ENCODE data around the gene DSCAM. TPM values are rescaled to one million over a fixed set of nuclear protein-coding genes. Genes with fewer than 3 reads are reported as not detected.

The DSCAM gene
- total RNA-seq, 4 donors from 2014 or later = not detected

DNA sequence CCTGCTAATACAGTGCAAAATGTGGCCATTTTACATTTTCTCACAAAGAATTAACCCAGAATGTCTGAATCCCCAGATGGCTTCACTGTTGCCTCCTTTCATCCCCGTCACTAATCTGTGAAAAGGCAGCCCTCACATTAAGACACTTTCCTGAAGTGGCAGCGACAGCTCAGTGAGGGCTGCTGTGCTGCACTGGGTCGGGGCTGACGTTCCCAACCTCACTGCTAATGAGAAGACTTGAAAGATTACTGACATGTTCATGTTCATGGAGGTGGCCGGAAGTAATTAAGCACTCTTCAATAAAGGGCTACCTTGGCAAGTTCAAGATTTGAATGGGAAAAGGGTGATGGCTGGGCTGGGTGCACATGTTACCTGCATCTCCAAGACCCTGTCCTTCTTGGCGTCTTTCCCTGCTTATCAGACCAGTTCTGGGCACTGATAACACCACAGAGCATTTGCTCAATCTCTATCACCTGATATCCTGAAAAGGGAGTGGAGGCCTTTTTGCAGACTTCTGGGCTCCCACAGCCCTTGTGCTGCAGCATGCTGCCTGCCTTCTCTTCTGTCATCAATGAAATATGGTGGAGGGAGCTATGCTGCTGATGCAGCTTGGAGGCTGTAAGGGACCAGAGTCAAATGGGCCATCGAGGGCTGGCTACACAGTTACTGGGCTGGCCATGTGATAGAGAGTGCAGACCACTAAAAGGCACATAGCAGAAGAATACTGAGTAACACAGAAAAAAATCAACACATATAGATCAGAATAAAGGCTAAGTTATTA lies 596.3 kb downstream of the DSCAM start:
- Histone ChIP-seq H3K27me3 (no peaks in the 10 kb centered on the region), H3K4me1 (peaks cover 0 to 9% (median 0%) of the 10 kb centered on the region in 3 donors), H3K4me3 (no peak overlapping the region), H3K36me3 (no peaks in the 10 kb centered on the region), H3K9me3 (peaks cover 0 to 10% (median 0%) of the 10 kb centered on the region in 3 donors), H3K27ac (no peak overlapping the region)
- no peak for ATAC-seq
- 81 to 83% methylated on average over 2 to 3 of the region's 7 CpGs for whole genome bisulfite sequencing, 2 donors (ENCODE audit: low coverage in 1 of 2)
- TF ChIP-seq POLR2AphosphoS5 (IDR thresholded peaks at IDR 0.05) (no peak), POLR2A (IDR thresholded peaks at IDR 0.05) (no peak), EP300 (IDR thresholded peaks at IDR 0.05) (no peak)
- TF ChIP-seq, protein P1, sequence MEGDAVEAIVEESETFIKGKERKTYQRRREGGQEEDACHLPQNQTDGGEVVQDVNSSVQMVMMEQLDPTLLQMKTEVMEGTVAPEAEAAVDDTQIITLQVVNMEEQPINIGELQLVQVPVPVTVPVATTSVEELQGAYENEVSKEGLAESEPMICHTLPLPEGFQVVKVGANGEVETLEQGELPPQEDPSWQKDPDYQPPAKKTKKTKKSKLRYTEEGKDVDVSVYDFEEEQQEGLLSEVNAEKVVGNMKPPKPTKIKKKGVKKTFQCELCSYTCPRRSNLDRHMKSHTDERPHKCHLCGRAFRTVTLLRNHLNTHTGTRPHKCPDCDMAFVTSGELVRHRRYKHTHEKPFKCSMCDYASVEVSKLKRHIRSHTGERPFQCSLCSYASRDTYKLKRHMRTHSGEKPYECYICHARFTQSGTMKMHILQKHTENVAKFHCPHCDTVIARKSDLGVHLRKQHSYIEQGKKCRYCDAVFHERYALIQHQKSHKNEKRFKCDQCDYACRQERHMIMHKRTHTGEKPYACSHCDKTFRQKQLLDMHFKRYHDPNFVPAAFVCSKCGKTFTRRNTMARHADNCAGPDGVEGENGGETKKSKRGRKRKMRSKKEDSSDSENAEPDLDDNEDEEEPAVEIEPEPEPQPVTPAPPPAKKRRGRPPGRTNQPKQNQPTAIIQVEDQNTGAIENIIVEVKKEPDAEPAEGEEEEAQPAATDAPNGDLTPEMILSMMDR (IDR thresholded peaks at IDR 0.05) = no peak

DNA sequence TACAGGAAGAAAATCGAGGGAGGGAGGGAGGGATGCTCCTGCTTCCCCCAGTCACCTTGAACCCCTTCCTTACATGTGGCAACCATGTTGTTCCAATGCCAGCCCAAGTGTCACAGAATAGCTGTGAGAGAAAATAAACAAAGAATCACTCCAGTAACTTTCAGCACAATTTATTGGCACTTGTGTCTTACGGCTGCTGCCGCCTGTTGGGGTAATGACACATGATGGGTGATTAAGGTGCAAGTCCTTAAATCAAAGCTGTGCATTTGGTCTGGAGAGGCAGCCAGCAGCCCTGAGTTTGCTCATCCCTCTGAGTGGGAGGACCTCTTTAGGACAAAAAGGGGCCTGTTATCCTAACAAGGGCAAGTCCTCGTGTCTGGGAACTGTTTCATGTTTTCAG lies 602.0 kb downstream of the DSCAM start:
- no peak for ATAC-seq
- Histone ChIP-seq H3K4me1 (no peaks in the 10 kb centered on the region), H3K36me3 (no peaks in the 10 kb centered on the region), H3K27ac (no peak overlapping the region), H3K27me3 (peaks cover 4% of the 10 kb centered on the region), H3K9me3 (no peaks in the 10 kb centered on the region), H3K4me3 (no peak overlapping the region)
- 59% methylated on average over 4 of the region's 4 CpGs; no CpG with 5 or more reads in 1 of the 2 donors for WGBS, 2 donors (ENCODE audit: low coverage in 1 of 2)
- no peak for TF ChIP-seq POLR2AphosphoS5 (IDR thresholded peaks at IDR 0.05)
- no peak for TF ChIP-seq EP300 (IDR thresholded peaks at IDR 0.05)
- TF ChIP-seq POLR2A (IDR thresholded peaks at IDR 0.05) = no peak
- TF ChIP-seq, protein P1 (IDR thresholded peaks at IDR 0.05) = no peak

DNA sequence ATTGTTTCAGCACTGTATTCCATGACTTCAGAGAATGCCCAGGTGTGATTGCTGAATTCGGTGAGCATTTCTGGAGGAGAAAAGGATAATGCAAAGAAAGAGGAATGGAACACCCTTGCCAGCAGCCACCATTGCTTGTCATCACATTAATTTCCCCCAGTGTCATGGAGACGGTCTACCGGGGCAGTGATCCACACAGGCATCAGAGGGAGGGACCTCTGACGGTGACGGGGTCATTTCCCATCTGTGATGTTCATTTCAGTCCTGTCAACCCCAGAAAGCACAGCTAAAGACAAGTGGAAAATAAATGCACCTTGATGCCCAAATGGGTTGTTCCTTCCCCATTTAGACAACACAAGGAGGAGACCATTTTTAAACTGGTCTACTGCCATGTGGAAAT lies 603.3 kb downstream of the DSCAM start:
- peaks cover 4% of the 10 kb centered on the region for H3K27me3 ChIP-seq
- H3K9me3 ChIP-seq = no peaks in the 10 kb centered on the region
- no peak overlapping the region for H3K27ac ChIP-seq
- H3K4me3 ChIP-seq = no peak overlapping the region
- 56 to 100% methylated on average over 1 to 3 of the region's 5 CpGs for WGBS, 2 donors (ENCODE audit: low coverage in 1 of 2)
- no peaks in the 10 kb centered on the region for H3K4me1 ChIP-seq
- H3K36me3 ChIP-seq = no peaks in the 10 kb centered on the region
- TF ChIP-seq POLR2AphosphoS5 (IDR thresholded peaks at IDR 0.05) = no peak
- TF ChIP-seq, protein P1 (IDR thresholded peaks at IDR 0.05) = no peak
- no peak for TF ChIP-seq POLR2A (IDR thresholded peaks at IDR 0.05)
- no peak for TF ChIP-seq EP300 (IDR thresholded peaks at IDR 0.05)
- no peak for ATAC-seq

DNA sequence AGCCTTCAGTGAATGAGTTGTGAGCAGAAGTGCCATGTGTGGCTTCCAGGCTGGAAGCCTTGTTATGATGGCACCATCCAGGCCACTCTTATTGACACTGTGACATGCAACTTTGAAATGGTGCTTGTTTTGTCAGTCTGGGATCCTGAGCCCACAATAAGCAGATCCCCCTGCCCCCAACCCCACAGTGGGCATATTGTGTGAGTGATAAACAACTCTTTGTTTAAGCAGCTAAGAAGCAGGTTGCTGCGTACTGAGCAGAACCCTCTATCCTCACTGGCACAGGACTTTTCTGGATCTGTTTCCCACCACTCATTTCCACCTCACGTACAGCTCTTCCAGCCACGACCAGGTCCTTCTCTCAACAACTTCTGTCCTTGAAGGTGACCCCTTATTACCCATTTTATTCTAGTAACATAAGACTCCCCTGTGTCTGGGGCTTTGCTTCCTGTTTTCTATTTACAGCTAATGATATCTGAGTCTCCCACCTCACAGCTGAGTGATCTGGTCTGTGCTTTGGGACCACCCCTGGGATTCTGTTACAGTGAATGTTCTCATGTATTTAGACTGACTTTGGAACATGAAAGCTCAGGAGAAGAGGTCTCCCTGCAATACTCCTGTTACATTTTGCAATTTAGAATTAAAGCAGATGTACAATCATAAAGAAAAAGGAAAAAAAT lies 604.2 kb downstream of the DSCAM start:
- H3K9me3 ChIP-seq = no peaks in the 10 kb centered on the region
- 71 to 77% methylated on average over 3 of the region's 3 CpGs for WGBS, 2 donors (ENCODE audit: low coverage in 1 of 2)
- H3K27ac ChIP-seq = no peak overlapping the region
- H3K4me3 ChIP-seq = no peak overlapping the region
- no peaks in the 10 kb centered on the region for H3K4me1 ChIP-seq
- H3K27me3 ChIP-seq = peaks cover 4% of the 10 kb centered on the region
- no peak for ATAC-seq
- no peak for TF ChIP-seq EP300 (IDR thresholded peaks at IDR 0.05)
- no peak for TF ChIP-seq POLR2AphosphoS5 (IDR thresholded peaks at IDR 0.05)
- TF ChIP-seq POLR2A (IDR thresholded peaks at IDR 0.05) = no peak
- TF ChIP-seq, protein P1 (IDR thresholded peaks at IDR 0.05) = no peak
- H3K36me3 ChIP-seq = no peaks in the 10 kb centered on the region

Data from gastroesophageal sphincter (tissue), 4 donors.